IPS-NIHi7 (cell line): ENCODE measurements around the gene AMH.
A peak's percentile ranks its signal among the peaks of the same experiment; 100 is the strongest.
"Not testable (repeated sequence)": the region's sequence is repeated elsewhere in the genome, so short reads cannot be mapped to it uniquely, and the experiment has no call there.

Experiments used
- DNase-seq: peaks from one replicate; pipeline ENCODE4 v3.0.0; 2012; ENCODE audit warnings: mixed read lengths; ENCODE audit errors: extremely low spot score

AMH gene

DNA sequence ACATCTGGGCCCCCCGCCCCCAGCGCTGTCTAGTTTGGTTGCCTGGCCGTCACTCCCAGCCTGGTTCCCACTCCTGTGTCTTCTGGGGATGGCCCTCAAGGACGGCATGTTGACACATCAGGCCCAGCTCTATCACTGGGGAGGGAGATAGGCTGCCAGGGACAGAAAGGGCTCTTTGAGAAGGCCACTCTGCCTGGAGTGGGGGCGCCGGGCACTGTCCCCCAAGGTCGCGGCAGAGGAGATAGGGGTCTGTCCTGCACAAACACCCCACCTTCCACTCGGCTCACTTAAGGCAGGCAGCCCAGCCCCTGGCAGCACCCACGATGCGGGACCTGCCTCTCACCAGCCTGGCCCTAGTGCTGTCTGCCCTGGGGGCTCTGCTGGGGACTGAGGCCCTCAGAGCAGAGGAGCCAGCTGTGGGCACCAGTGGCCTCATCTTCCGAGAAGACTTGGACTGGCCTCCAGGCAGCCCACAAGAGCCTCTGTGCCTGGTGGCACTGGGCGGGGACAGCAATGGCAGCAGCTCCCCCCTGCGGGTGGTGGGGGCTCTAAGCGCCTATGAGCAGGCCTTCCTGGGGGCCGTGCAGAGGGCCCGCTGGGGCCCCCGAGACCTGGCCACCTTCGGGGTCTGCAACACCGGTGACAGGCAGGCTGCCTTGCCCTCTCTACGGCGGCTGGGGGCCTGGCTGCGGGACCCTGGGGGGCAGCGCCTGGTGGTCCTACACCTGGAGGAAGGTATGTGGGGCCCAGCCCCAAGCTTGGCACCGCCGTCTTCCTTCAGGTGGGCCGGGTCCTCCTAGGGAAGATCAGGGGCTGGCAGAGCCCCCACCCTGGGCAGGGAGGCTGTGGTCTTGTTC, at the start of gene AMH:
AMH (plus strand) TSS at position 314 of the 857 bp plus-strand sequence; CDS start at position 324, 10 bp downstream.
- no peak for DNase-seq

DNA sequence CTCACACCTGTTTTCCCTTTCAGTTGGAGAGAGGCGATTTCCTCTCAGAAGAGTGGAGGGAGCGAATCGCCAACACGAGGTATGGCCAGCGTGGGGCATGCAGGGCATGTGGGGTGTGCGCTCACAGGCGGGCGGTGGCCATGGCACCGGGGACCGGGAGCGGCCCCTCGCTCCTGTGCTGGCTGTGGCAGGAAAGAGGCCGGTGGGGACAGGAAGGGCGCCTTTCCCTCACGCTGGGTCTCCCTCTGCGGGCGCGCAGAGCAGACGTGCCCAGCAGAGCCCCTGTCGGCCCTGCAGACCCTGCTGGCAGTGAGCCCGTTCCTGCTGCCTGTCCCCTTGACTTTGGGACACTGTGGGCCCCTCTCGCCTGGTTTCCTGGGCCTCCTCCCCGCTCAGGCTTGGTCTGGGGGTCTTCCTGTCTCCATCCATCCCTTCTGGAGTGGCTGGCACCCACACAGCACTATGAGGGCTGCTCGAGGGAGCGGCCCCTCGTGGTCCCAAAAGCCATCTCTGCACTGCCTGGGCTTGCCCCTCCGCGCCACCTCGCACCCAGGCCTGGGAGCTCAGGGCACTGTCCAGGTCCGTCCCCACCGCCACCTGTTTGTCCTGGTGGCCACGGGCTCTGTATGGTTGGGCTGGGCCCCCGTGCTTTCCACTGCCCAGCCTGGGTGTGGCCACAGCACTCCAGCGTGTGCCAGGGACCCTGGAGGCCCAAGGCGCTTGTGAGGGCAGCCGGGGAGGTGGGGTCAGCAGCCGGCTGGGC, 49.1 kb upstream of the AMH start:
- no peak for DNase-seq

DNA sequence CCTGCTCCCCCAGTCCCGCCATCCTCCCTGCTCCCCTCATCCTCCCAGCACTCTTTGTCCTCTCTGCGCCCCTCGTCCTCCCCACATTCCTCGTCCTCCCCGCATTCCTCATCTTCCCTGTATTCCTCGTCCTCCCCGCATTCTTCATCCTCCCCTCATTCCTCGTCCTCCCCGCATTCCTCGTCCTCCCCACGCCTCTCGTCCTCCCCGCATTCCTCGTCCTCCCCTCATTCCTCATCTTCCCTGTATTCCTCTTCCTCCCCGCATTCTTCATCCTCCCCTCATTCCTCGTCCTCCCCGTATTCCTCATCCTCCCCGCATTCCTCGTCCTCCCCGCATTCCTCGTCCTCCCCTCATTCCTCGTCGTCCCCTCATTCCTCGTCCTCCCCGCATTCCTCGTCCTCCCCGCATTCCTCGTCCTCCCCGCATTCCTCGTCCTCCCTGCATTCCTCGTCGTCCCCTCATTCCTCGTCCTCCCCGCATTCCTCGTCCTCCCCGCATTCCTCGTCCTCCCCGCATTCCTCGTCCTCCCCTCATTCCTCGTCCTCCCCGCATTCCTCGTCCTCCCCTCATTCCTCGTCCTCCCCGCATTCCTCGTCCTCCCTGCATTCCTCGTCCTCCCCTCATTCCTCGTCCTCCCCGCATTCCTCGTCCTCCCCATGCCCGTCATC, 48.4 kb upstream of the AMH start:
- DNase-seq: not testable (repeated sequence)

DNA sequence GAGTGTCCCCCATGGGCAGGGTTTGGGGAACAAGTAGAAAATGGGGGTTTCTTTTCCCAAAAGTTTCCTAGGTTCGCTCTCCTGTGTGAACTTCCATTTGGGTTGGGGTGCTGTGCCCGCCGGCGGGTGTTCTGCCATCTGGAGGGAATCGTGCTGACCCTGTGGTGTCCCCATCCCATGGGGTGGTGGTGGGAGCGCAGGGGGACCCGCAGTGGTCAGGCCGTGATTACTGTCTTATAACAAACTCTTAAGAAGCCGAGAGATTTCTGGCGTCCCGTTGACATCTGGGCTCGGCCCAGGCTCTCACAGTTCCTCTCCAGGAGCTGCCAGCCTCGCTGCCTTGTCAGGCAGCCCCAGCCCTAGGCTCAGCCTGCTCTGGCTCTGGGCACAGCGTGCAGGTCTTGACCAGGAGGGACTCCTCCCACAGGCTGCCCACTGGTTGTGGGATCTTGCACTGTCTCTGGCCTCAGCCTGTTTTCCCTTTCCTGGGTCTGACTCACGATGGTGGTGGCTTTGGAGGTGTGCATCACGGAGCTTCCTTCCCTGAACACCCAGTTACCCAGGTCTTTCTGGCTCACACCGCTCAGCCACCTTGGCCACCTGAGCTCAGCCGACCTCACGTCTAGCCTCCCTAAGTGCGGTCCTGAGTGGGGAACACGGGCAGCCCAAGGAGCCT, 47.5 kb upstream of the AMH start:
- DNase-seq: no peak

DNA sequence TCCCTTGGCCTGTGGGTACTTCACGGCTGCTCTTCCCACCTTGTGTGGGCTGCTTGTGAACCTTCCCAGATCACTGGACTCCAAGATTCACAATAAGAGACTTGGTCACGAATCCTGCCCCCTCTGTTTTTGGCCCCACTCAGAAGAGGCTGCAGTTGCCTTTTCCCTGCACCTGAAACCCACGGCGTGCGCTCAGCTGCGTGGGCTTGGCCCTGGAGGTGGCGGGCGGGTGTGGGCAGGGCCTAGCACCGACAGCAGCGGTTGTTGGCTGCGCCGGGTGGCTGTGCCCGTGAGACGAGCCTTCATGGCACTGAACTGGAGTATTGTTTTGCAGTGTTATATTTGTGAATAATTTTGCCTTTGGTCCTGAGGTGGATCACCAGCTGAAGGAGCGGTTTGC, 46.8 kb upstream of the AMH start:
- DNase-seq: no peak

DNA sequence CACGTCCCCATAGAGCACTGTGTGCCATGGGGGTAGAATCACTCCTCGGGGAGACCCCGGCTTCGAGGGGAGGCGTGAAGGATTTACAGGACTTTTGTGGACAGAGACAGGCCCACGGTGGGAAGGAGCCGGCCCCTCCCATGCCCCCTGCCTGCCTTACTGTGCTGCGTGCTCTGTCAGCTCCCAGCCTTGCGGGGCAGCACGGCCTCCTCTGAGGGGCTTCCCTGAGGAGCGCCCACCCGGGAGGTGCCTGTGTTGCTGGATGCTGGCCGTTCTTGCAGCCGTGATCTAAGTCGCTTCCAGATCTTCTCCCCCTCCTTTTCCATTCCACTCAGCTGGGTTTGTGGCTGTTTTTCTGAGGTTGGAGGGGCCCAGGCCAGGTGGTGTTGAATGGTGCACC, 42.1 kb upstream of the AMH start:
- DNase-seq: no peak

DNA sequence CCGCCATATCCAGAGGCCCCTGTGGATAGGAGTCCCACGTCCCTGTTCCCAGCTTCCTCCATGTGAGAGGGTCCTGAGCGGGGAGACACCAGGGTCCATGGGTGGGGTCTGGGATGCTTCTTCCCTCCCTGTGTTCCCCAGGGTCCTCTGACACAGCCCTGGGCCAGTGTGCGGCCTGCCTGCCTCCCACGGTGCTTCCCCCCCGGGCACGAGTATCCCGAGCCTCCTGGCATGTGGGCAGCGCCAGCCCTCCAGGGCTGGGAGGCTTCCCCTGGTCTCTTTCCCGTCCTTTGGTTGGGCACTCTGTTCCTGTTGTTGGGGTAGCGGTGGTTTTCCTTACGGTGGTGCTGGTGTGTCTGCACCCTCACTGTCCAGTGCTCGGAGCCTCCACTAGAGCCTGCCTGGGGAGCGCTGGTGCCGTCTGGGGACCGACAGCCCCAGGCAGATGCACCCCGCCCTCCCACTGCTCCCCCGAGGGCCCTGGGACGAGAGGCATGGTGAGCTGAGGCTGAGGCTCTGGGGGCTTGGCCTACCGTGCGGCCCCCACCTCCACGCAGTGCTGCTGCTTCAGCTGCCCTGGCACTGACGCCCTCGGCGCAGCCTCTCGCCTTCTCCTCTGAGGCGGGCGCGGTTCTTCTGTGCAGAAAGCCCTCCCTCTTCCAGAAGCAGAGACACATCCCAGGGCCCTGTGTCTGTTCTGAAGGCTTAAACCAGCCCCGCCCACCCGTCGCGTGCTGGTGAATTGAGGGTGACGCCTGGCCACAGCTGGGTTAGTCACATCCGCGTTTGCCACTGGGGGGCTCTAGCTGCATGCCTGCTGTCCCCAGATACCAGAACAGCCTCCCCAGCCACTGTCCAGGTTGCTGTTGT, 40.9 kb upstream of the AMH start:
- DNase-seq: peak; percentile 84

DNA sequence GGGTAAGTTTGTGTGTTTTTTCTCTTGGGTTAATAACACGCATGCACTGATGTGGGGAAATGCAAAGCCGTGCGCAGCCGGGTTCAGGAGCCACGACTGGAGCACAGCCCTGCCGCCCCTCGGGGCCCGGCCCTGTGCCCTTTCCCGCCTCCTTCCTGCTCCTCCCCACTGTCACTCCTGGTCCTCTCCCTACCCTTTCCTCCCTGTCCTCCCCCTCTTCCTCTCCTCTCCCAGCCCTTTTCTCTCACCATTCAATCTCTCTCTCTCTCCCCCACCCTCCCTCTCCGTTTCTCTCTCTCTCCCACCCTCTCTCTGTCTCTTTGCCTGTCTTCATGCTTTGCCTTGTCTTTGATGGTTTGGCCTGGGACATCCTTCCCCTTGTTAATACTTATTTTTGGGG, 40.1 kb upstream of the AMH start:
- DNase-seq: no peak

DNA sequence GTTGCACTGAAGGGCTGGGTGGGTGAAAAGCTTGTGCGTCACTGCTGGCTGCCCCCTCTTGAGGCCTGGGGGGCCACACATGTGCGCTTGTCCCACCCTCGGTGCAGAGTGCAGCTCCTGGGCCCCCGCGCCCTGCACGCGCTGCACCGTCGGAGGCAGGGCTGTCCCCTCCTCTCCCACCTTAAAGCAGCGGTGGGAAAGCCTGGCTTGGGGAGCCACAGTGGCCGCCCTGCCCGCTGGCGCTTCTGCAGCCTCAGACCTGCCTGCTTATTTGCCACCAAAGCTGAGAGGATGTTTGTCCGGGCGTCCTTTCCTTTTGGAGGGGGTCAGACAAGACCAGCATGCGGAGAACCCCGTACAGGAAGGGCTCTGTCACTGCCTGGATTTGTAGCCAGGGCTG, 39.7 kb upstream of the AMH start:
- no peak for DNase-seq

DNA sequence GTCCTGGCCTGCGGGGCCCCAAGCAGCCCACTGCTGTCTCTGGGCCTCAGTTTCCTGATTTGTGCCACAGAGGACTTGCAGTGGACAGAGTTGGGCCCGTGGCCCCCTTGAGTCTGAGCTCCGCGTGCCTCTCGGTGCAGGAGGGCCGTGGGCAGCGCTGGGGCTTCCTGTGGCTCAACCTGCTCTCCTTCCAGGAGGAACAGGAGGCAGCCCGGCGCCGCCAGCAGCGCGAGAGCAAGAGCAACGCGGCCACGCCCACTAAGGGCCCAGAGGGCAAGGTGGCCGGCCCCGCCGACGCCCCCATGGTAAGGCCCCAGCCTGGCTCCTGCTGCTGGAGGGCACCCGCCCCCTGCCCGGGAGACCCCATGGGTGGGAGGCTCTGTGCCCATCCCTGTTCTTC, 38.9 kb upstream of the AMH start:
- no peak for DNase-seq

DNA sequence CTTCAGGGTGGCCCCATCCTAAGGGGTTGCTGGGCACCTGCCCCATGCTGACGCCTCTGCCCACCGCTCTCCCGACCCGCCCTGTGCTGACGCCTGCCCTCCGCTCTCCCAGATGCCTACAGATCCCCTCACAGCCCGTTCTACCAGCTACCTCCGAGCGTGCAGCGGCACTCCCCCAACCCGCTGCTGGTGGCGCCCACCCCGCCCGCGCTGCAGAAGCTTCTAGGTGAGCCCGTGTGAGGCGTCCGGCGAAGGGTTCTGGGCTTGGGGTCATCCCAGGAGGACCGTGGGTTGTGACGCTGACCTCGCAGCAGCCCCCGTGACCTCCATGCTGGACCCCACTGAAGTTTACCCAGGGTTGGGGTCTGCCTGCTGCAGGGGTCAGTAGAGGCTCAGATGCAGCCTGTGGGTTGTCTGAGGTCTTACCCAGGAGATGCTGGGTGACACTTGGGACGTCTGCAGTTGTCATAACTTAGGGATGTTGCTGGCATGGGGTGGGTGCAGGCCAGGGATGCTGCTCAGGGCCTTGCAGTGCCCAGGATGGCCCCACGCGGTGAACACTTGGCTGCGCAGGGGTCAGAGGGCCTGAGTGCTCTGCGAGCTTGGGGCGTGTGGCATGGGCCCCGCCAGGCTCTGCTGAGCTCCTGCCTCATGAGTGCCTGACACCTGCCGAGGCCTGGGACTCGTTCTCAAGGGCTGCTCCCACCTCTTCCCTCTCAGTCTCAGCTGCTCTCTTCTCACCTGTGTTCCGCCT, 38.0 kb upstream of the AMH start:
- DNase-seq: no peak

DNA sequence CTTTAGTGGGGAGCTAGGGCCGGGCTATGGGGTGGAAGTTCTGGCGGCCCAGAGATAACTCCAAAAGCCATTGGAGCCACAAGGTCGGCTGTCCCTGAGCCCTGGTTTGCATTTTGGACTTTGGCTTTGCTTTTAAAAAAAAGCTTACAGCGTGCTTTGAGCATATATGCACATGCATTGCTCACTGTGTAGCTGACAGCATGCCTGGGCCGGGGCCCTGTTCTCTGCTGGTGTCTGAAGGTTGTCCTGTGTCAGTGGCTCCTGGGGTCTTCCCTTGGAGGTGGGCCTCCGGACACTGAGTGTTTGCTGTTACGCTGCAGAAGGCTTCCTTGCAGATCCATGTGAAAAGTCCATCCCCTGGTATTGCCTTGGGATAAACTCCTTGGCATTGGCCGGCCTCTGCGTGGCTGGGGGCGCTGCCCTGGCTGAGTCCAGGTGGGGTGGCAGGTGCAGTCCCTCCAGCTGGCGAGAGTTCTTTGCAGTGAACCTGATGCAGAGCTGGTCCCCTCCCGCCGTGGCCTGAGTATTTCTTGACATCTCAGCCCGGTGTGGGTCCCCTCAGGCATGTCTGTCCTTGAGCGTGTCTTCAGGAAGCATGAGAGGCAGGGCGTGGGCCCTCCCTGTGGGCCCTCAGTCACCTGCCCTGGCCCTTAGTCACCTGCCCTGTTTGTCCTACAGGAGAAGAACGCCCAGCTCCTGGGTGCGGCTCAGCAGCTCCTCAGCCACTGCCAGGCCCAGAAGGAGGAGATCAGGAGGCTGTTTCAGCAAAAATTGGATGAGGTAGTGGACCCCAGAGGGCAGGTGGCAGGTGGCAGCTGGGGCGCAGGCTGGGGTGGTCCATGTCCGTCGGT, 36.0 kb upstream of the AMH start:
- DNase-seq: no peak

DNA sequence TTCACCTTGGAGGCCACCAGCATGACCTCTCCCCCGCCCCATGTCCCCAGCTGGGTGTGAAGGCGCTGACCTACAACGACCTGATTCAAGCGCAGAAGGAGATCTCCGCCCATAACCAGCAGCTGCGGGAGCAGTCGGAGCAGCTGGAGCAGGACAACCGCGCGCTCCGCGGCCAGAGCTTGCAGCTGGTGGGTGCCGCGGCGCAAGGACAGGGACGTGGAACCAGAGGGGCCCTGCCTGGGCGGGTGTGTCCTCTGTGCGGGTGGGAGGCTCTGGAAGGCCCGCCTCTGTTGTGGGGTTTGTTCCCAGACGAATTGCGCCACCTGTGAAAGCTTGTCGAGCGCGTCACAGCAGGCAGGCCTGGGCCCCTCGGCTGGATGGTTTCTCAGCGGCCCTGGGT, 35.3 kb upstream of the AMH start:
- DNase-seq: no peak

DNA sequence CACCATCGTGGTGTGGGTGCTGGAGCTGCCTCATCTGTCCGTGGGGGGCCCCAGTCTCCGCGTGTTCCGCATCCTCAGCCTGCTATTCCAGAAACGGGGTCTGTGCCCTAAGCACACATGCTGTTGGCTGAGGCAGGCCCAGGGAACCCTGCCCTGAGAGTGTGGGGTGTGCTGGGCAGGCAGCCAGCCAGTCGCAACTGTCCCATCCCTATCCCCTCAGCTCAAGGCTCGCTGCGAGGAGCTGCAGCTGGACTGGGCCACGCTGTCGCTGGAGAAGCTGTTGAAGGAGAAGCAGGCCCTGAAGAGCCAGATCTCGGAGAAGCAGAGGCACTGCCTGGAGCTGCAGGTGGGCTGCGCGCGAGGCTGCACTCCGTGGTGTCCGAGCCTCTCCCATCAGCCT, 34.9 kb upstream of the AMH start:
- no peak for DNase-seq

DNA sequence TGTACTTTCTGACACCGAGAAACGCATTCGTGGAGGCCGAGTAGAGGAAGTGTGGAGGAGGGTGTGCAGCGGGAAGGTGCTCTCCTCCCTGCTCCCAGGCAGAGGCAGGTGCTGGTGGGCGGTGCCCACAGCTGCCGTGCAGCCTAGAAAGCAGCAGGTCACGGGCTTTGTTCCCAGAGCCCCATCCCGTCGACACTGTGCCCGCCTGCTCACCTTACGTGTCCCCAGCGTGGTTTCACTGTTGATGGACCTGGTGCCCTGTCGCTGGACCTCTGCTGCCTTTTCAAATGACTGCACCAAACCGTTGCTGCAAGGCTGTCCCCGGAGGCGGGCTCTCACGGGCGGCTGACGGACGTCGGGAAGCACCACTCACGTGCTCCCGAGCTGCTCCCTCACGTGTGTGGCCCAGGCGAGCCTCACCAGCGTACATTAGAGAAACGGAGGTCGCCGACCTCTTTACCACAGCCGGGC, 33.8 kb upstream of the AMH start:
- DNase-seq: peak; percentile 55

DNA sequence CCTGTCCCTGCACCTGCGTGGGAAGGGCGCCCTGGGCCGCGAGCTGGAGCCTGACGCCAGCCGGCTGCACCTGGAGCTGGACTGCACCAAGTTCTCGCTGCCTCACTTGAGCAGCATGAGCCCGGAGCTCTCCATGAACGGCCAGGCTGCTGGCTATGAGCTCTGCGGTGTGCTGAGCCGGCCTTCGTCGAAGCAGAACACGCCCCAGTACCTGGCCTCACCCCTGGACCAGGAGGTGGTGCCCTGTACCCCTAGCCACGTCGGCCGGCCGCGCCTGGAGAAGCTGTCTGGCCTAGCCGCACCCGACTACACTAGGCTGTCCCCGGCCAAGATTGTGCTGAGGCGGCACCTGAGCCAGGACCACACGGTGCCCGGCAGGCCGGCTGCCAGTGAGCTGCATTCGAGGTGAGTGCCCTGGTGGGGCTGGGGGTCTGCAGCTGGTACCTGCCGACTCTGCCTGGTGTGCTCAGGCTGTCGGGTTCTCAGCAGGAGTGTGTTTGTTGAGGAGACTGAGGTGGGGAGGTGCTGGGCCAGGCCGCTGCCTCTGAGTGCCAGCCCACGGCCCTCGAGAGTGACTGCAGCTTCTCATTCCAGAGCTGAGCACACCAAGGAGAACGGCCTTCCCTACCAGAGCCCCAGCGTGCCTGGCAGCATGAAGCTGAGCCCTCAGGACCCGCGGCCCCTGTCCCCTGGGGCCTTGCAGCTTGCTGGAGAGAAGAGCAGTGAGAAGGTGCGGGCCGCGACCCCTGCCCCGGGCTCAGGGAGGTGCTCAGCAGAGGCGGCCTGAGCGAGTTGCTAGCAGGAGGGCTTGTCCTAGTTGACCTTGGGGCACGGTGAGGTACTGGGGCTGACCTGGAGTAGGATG, 32.5 kb upstream of the AMH start:
- DNase-seq: no peak

DNA sequence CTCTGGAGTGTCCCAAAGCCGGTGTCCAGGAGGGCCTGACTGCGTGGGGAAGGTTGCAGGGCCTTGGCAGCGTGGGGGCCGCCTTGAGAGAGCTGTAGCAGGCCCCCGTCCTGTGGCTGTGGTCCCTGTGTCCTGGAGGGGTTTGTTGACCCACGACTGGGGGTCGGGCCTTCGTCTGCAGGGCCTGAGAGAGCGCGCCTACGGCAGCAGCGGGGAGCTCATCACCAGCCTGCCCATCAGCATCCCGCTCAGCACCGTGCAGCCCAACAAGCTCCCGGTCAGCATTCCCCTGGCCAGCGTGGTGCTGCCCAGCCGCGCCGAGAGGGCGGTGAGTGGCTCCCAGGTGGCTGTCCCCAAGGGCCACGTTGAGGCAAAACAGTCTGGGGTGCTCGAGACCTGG, 31.5 kb upstream of the AMH start:
- DNase-seq: no peak

DNA sequence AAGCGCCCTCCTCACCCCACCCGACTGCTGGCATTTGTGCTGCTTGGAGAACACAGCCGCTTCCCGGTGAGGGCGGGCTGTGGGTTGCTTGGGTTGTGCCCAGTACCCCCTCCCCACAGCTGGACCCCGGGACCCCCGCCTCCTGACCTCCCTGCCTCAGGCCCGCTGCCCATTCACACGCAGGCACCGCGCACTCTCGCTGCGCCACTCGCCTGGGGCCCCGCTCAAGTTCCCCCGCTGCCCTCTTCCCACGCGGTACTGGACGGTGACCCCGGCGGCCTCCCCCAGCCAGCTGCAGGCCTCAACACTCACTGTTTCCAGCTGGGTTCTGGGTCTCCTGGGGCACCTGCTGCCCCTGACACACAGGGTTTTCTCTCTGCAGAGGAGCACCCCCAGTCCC, 29.4 kb upstream of the AMH start:
- no peak for DNase-seq
